Measurements from ENCODE around the gene USP5.

DNA sequence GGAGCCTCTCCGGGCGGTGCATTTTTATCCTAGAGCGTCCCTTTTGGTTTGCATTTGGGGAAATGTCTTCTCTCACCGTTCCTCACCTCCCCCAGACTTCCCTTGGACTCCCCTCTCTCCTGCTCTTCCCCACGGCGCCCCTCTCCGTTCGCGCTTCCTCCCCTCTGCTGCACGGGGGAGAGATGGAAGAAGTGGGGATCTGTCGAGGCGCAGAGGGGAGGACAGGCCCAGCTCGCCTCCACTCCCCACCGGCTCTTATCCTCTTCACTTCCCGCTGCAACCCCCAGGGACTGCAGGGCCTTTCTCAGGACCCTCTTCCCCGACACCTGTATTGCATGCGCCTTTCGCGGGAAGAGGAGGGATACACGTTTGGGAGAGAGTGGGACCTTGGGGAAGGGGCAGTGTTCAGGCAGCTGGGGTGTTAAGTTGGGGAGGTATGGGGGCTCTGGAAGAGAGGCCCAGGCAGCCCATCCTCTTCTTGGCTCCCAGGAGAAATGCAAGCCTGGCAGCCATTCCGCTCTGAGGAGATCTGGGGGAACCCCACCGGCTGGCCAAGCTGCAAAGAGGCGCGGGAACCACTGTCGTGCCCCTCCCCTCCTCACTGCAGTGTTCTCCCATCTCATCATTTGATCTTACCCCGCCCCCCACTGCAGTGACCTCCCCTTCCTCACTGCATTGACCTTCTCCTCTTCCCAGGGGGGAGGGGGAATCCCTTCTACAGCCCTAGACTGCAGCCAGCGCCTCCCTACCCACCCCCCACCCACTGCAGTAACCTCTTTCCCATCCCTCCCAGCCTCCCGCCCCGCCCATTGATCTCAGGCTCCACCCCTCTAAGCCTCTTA, 63.2 kb downstream of the USP5 start:
- TF ChIP-seq POLR2AphosphoS5 (IDR thresholded peaks at IDR 0.05): no peak
- TF ChIP-seq, protein P1, sequence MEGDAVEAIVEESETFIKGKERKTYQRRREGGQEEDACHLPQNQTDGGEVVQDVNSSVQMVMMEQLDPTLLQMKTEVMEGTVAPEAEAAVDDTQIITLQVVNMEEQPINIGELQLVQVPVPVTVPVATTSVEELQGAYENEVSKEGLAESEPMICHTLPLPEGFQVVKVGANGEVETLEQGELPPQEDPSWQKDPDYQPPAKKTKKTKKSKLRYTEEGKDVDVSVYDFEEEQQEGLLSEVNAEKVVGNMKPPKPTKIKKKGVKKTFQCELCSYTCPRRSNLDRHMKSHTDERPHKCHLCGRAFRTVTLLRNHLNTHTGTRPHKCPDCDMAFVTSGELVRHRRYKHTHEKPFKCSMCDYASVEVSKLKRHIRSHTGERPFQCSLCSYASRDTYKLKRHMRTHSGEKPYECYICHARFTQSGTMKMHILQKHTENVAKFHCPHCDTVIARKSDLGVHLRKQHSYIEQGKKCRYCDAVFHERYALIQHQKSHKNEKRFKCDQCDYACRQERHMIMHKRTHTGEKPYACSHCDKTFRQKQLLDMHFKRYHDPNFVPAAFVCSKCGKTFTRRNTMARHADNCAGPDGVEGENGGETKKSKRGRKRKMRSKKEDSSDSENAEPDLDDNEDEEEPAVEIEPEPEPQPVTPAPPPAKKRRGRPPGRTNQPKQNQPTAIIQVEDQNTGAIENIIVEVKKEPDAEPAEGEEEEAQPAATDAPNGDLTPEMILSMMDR (IDR thresholded peaks at IDR 0.05): no peak
- no peak for TF ChIP-seq EP300 (IDR thresholded peaks at IDR 0.05)
- TF ChIP-seq POLR2A (IDR thresholded peaks at IDR 0.05): no peak

All from upper lobe of left lung (tissue), 4 donors.